NB4 (cell line): ENCODE measurements around the gene MUL1.

Source experiments
- MAX ChIP-seq: IDR thresholded peaks from 2 replicates; pipeline ENCODE4 v1.6.1; 2011; ENCODE audit warnings: low read depth, low read length
- MYC ChIP-seq: IDR thresholded peaks from 2 replicates; pipeline ENCODE4 v1.6.1; 2011; ENCODE audit warnings: low read depth, low read length
- POLR2A ChIP-seq: IDR thresholded peaks from 2 replicates; pipeline ENCODE4 v1.6.1; 2011; ENCODE audit warnings: mild to moderate bottlenecking; ENCODE audit not compliant: insufficient read length; ENCODE audit errors: extremely low read depth

DNA sequence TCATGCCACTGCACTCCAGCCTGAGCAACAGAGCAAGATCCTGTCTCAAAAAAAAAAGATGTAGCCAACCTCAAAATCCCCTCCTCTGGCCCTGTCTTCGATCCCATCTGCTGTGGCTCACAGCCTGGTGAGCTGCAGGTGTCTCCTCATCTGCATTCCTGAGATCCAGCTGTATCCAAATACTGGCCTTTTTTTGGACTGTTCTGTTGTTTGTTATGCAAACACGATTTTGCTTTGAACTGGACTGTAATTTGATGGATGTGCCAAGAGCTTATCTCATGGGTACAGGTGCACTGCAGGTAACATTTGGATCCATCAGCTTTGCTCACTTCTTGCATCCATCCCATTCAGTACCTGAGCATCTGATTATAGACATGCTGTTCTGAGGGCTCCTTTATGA is 30.3 kb upstream of the MUL1 start:
- TF ChIP-seq MAX = no peak
- TF ChIP-seq POLR2A = no peak
- no peak for TF ChIP-seq MYC
